A204.1 (cell line): Measurements from ENCODE around the gene IER5.
"Not testable (repeated sequence)": the region's sequence is repeated elsewhere in the genome, so short reads cannot be mapped to it uniquely, and the experiment has no call there.

Experiments
- FAIRE-seq: peaks from 2 replicates; lab custom pipeline; 2012; peaks lifted over from hg19 to GRCh38; lab: Jason Lieb, UNC

The IER5 gene

DNA sequence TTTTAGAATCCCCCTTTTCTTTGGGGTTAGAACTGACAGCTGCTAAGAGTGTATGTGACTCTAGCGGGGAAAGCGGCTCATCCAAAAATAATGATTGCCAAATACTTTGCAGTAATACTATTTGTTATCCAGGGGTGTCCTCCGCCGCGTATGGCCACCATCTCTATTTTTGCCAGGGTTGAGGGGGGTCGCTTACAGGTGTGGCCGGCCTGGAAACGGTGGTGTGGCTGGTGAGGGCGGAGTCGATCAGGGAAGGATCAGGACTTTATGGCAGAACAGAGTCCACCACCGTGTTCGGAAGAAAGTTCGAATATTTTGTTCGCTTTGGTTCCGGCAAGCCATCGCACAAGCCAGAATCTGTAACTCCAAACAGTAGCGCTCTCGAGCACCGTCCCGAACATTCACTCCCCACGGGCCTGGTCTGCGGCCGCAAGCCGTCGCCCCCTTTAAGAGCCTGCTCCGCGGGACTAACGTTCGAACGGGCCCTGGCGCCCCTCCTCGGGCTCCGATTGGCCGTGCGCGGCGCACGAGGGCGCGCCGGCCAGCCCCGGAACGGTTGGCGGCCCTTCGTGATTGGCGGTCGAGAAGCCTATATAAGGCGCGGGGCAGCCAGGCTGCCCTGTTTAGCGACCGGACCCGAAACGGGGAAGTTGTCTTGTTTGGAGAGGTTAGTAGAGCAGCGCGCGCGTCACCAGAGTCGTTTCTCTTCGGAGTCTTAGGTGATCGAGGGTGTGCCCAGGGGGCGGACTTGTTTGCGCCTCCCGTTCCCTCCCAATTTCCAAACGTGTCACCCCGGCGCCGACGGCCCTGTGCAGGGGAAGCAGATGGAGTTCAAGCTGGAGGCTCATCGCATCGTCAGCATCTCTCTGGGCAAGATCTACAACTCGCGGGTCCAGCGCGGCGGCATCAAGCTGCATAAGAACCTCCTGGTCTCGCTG is at the start of gene IER5:
IER5 (plus strand) TSS at position 622 of the 938 bp plus-strand sequence; CDS start at position 825, 203 bp downstream.
- FAIRE-seq = no peak

DNA sequence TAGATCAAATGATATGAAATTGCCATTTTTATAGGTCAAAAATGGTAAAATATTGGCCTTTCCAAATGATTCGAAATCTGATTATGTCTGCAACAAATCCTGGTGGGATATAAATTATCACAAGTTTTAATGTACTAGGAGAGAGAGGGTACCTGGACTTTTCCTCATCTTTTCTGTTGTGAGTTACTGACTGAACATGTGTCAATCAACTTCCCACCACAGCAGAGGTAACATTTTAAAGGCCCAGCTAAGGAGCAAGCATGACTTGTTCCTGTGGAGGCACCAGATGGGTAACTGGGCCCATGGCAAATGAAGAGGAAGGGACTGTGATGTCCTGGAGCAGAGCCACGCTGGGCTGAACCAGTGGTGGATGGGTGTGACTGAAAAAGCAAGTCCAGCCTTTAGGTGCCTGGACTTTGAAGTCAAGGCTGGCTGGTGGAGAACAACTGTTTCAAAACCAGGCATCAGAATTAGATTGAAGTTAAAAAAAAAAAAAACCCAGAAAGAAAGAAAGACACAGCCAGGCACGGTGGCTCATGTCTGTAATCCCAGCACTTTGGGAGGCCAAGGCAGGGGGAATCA is 48.1 kb upstream of the IER5 start:
- no peak for FAIRE-seq

DNA sequence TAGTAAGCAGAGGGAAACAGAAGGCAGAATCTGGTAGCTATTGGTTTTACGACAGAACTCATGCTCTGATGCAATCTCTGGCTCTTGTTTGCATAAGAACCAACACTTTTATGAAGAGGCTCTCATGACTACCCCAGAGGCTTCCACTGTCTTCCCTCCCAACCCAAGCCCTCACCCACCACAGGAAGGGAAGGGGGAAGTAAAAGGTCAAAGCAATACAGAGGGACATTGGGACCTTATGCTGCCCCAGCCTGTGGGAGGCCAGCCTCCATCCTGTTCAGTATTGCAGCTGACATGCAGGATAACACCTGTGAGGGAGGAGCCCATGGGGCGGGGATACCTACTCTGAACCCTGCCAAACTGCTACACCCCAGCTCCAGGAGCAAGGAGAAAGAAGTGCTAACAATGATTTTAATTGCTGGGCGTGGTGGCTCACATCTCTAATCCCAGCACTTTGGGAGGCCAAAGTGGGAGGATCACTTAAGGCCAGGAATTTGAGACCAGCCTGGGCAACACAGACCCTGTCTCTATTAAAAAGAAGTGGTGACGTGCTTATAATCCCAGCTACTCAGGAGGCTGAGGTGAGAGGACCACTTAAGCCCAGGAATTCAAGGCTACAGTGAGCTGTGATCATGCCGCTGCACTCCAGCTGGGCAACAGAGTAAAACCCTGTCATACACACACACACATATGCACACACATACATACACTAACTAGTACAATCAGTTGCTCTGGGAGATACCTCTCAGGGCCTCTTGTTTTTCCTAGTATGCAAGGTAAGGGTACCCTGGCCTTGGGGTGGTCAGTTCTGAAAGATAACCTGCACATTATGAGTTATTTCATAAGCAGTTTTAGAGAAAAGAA is 45.2 kb upstream of the IER5 start:
- no peak for FAIRE-seq

DNA sequence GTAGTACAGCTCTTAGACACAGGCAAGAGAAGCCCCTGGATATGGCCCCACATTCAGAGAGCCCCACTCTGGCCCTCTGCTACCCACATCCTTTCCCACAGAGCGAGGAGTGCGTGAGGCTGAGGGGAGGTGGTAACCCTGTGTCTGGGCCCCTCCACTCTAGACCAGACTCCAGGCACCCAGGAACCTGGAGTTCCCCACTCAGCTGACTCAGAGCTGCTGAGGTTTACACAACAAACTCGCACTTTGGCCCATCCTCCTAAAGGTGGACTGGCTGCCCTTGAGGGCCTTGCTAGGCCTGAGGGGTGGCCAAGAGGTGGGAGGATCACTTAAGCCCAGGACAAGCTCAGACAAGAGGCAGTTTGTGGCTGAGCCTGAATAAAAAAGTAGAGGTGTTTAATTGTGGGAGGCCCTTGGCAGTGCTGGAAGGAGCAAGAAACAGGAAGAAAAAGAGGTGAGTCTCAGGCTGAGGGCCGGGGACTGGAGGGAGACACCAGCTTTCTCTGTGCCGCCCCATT is 44.0 kb upstream of the IER5 start:
- no peak for FAIRE-seq

- not testable (repeated sequence) for FAIRE-seq
Observed at GRCh38 chr1:181045946-181046345, 42.6 kb upstream of the IER5 start.

DNA sequence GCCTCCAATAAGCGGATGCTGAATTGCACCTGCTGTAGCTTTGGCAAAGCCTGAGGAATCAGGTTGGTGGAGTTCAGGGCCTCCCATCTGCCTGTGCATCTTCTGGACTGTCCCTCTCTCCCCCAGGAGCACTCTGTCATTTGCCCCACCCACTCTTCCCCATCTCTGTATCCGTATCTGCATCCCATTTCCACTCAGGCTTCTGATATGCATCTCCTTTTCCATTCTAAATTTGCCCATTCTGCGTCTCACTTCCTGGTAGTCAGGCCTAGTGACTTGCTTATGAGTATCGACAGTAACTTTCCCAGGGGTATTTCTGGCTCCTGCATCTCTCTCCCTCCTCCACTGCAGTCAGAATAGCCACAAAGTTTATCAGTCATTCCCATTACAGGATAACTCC is 39.1 kb upstream of the IER5 start:
- FAIRE-seq = no peak

- FAIRE-seq = no peak
Observed at GRCh38 chr1:181050922-181051321, 37.6 kb upstream of the IER5 start.

GRCh38 chr1:181056560-181056959 is 31.9 kb upstream of the IER5 start:
- no peak for FAIRE-seq

GRCh38 chr1:181057079-181057478 is 31.4 kb upstream of the IER5 start:
- no peak for FAIRE-seq

DNA sequence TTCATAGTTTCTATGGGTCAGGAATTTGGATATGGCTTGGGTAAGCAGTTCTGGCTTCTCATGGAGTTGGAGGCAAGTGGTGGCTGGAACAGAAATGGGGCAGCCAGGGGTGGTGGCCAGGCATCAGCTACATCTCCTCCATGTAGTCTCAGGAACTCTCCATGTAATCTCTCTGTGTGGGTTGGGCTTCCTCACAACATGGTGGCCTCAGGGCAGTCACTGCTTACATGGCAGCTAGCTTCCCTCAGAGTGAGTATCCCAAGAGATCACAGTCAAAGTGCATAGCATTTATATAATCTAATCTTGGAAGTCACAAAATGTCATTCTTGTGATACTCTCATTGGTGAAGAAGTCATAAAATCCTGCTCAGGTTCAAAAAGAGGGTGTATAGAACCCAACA is 29.1 kb upstream of the IER5 start:
- no peak for FAIRE-seq

DNA sequence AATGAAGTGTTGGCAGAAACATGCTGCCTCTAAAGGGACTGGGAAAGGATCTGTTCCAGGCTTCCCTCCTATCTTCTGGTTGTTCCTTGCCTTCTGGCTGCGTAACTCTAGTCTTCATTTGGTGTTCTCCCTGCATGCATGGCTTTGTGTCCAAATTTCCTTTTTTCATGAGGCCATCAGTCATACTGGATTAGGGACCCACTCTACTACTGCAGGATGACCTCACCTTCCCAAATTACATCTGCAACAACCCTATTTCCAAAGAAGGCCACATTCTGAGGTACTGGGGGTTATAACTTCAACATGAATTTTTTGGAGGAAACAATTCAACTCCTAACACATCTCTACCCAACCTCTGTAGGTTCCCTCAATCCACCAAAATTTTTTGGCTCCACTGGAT is 28.4 kb upstream of the IER5 start:
- no peak for FAIRE-seq

GRCh38 chr1:181060947-181061346 is 27.6 kb upstream of the IER5 start:
- not testable (repeated sequence) for FAIRE-seq

DNA sequence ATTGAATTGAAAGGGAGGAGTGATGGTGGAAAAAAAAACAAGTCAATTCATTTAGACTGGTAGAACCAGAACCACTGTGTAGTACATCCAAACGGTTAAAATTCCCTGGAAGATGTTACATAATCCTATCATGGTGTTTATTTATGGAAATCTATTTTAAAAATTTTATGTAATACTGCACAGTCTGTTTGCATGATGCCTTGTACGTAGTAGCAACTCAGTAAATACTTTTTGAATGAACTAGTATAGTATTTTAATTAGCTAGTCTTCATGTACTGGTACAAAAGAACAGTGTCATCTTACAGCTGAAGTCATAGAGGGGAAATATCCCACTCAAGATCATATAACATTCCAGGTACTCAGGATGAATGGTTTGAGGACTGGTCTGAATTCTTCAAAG is 27.0 kb upstream of the IER5 start:
- FAIRE-seq = no peak

DNA sequence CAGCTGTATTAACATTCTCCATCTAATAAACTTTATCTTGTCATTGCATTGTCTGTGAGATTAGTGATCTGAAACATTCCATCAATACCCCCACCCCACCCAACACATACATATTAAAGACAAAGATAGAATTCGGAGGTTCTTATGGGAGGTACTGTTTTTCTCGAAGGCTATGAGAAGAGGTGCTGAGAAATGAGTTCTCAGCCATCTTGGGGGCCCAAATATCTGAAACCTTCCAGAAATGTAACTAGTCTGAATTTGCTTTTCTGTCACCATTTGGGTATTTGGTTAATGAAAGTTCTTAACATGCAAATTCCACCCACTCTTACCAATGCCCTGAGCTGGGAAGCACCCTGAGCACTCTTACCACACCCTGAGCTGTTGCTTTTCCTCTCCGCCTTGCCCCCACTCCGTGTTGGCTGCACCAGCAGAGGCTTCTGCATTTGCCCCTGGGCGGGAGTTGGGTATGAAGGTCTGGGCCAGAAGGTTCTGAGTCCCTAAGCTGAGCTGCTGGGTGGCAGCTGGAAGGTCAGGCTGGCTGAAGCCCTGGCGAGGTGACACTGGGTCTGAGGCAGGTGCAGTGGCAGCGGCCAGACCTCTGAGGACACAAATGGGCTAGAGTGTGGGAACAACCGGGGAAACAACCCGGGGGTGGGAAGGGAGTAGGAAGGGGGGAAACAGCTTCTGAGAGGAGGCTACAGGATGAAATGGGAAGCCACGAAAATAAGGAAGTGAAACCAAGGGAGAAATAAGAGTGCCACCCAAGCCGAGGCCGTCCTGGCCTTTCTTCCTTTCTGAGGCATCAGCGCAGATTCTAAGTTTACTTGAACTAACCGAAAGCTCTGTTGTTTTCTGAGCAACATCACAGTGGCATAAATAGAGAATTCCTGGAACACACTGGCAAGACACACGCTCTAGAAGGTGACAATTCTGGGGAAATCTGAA is 26.3 kb upstream of the IER5 start:
- FAIRE-seq = no peak

GRCh38 chr1:181062836-181063428 is 25.6 kb upstream of the IER5 start:
- FAIRE-seq = no peak

DNA sequence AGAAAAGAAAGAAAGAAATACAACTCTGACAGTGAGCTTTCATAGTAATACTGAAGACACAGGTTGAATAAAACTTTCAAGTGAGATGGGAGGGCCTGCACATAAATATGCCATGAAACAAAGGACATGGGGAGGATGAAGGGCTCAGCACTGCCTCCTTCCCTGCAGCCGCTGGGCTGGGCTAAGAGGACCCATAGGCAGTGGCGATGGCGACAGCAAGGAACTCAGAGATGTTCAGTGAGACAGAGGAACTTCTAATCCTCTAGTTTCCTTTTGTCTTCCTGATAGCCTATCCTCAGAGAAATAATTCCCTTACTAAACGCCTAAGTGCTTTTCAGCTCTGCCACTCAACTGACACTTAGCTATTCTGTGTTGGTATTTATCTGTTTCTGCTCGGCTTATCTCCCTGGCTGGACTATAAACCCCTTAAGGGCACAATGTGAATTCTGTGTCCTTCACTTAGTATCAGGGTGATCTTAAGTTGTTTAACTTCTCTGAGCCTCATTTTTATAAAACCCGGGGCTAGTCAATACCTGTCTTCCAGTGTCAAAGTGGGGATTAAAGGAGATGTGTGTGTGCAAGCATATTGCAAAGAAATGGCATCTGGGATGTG is 24.4 kb upstream of the IER5 start:
- no peak for FAIRE-seq

DNA sequence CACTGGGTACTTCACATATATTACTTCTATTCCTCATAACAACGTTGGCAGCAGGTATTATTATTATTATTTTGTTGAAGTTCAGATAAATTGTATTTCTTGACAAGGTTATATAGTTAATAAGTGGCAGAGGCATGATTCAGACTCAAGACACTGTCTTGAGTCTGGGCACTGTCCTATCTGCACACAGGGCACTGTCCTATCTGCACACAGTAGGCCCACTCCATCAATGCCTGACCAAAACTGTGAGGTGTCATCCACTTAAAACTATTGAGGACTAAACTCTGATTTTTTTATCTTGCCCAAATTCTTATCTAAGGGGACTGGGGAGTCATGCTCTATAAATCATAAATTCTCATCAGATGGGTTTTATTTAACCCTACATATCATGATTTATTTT is 23.8 kb upstream of the IER5 start:
- FAIRE-seq = no peak

GRCh38 chr1:181073638-181074037 is 14.9 kb upstream of the IER5 start:
- no peak for FAIRE-seq

DNA sequence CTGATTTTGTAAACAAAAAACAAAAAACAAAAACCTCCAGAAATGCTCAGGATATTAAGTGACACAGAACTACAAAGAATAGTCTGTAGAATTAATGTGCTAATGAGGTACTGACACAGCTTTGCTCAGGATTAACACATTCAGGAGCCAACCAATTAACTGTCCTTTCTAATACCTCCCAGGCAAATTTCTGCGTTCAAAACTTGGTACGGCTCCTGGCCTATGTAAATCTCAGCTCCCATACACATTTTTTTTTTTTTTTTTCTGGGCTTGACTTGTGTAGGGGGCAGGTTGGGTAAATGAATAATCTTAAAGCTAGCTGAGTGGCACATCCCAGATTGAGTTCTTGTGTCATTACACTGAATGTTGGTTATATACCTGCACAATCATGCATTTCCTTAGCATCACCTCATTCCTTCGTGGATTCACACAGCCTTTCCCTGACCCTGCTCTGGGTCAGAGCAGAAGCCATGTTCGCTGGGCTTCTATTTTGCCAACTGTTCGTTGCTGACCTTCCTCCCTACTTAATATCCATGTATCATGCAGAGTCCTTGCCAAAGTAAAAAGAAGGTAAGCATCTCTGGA is 12.6 kb upstream of the IER5 start:
- no peak for FAIRE-seq

- no peak for FAIRE-seq
Observed at GRCh38 chr1:181076852-181077251, 11.6 kb upstream of the IER5 start.
